Measurements from ENCODE around the gene GSTP1.
A peak's percentile ranks its signal among the peaks of the same experiment; 100 is the strongest.
"Not testable (repeated sequence)": the region's sequence is repeated elsewhere in the genome, so short reads cannot be mapped to it uniquely, and the experiment has no call there.

Gene GSTP1

GRCh38 chr11:67614730-67615714 lies 31.4 kb downstream of the GSTP1 start:
- DNase-seq (ENCODE audit: low spot score), result peak; percentile 47

DNA sequence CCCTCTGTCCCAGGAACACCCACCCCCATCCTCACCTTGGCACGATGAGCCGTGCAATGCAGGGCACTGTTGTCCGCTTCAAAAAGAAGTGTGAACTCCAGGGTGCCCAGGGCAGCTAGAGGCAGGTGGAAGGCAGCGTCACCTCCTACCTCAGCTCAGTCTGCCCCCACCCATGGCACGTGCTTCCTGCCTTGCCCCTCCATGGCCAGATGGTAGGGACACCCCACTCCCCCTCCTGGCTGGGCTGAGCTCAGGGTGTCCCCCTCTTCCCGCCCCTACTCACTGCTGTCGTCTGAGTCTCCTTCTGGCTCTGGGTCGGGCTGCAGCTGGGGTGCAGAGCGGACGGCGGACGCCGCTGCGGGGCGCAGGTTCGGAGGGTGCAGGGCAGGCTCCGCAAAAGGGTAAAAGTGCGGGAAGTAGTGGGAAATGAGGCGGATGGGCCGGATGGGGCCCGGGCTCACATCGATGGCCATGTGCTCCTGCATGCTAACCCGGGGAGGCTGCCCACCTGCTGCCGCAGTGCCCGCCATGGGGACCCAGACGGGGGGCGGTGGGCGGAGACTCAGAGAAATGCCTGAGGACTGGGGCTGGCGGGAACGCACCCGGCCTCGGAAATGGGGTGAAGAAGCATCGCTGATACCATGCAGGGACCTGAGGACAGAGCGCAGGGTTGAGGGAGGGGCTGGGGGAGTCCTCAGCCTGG lies 32.3 kb downstream of the GSTP1 start:
- peak; percentile 24 for DNase-seq (ENCODE audit: low spot score)

- DNase-seq (ENCODE audit: low spot score), result peak; percentile 0
Measured at GRCh38 chr11:67616431-67617242, 33.0 kb downstream of the GSTP1 start.

DNA sequence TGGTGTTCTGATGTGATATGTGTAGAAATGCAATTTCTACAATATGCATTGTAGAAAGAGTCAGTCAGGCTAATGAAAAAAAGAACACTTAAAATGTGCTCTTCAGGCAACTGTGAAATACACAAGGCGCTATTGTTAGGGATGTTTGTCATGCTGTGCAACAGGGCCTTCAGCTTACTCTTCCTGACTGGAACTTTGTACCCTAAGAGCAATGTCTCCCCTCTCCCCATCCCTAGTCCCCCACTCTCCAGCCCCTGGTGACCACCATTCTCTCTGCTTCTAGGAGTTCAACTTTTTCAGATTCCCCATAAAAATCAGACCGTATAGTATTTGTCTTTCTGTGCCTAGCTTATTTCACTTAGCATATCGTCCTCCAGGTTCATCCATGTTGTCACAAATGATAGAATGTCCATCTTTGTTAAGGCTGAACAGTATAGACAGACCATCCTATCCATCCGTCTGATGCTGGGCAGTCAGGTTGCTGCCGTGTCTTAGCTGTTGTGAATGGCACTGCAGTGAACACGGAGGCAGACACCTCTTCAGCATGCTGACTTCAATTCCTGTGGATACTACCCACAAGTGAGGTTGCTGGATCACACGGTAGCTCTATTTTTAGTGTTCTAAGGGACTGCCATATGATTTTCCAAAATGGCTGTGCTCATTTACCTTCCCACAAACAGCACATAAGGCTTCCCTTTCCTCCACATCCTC lies 33.8 kb downstream of the GSTP1 start:
- no peak for DNase-seq (ENCODE audit: low spot score)

- not testable (repeated sequence) for DNase-seq (ENCODE audit: low spot score)
Measured at GRCh38 chr11:67618901-67619659, 35.5 kb downstream of the GSTP1 start.

DNA sequence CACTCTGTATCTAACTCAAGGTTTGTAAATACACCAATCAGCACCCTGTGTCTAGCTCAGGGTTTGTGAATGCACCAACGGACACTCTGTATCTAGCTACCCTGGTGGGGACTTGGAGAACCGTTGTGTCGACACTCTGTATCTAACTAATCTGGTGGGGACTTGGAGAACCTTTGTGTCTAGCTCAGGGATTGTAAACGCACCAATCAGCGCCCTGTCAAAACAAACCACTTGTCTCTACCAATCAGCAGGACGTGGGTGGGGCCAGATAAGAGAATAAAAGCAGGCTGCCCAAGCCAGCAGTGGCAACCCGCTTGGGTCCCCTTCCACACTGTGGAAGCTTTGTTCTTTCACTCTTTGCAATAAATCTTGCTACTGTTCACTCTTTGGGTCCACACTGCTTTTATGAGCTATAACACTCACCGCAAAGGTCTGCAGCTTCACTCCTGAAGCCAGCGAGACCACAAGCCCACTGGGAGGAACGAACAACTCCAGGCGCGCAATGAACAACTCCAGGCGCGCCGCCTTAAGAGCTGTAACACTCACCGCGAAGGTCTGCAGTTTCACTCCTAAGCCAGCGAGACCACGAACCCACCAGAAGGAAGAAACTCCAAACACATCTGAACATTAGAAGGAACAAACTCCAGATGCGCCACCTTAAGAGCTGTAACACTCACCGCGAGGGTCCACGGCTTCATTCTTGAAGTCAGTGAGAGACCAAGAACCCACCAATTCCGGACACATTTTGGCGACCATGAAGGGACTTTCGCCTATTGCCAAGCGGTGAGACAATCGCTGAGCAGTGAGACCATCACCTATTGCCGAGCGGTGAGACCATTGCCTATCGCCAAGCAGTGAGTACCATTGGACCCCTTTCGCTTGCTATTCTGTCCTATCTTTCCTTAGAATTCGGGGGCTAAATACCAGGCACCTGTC lies 36.3 kb downstream of the GSTP1 start:
- DNase-seq (ENCODE audit: low spot score), result not testable (repeated sequence)

GRCh38 chr11:67620621-67621020 lies 37.0 kb downstream of the GSTP1 start:
- DNase-seq (ENCODE audit: low spot score), result not testable (repeated sequence)

GRCh38 chr11:67621928-67622327 lies 38.3 kb downstream of the GSTP1 start:
- DNase-seq (ENCODE audit: low spot score), result not testable (repeated sequence)

DNA sequence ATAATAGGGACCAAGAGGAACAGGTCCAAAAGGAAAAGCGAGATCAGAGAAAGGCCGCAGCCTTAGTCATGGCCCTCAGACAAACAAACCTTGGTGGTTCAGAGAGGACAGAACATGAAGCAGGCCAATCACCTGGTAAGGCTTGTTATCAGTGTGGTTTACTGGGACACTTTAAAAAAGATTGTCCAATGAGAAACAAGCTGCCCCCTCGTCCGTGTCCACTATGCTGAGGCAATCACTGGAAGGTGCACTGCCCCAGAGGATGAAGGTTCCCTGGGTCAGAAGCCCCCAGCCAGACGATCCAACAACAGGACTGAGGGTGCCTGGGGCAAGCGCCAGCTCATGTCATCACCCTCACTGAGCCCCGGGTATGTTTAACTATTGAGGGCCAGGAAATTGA lies 39.3 kb downstream of the GSTP1 start:
- DNase-seq (ENCODE audit: low spot score), result not testable (repeated sequence)

GRCh38 chr11:67623795-67624194 lies 40.2 kb downstream of the GSTP1 start:
- not testable (repeated sequence) for DNase-seq (ENCODE audit: low spot score)

- DNase-seq (ENCODE audit: low spot score), result not testable (repeated sequence)
Measured at GRCh38 chr11:67626131-67626833, 42.7 kb downstream of the GSTP1 start.

DNA sequence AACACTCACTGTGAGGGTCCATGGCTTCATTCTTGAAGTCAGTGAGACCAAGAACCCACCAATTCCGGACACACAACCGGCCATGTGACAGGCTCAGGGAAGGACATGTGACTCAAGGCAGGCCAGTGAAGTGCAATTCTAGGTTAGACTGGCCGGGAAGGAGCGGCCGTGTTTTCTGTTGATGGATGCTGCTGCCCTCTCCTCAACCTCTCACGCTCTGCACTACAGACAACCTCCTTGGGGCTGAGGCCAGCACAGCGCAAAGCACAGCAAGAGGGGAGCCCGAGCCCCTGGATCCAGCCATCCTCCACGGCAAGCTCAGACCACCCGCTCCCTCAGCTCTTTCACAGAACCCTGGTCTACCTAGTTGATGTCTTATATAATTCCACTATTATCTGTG lies 43.4 kb downstream of the GSTP1 start:
- no peak for DNase-seq (ENCODE audit: low spot score)

DNA sequence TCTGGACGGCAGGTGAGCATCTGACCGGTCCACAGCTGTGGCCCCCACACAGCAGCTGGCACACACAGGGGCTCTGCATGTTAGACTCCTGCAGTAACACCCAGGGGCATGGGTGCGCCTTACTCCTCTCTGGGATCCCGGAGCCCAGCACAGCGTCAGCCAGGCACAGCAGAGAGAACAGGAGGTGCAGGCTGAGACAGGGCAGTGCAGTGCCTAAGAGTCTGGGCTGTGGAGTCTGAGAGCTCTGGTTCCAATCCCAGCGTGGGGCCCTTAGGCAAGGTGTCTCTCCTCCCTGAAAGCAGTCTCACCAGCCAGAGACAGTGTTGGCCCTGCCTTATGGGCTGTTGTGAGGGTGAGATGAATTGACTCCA lies 43.8 kb downstream of the GSTP1 start:
- DNase-seq (ENCODE audit: low spot score), result no peak

GRCh38 chr11:67627812-67628624 lies 44.4 kb downstream of the GSTP1 start:
- DNase-seq (ENCODE audit: low spot score), result no peak

DNA sequence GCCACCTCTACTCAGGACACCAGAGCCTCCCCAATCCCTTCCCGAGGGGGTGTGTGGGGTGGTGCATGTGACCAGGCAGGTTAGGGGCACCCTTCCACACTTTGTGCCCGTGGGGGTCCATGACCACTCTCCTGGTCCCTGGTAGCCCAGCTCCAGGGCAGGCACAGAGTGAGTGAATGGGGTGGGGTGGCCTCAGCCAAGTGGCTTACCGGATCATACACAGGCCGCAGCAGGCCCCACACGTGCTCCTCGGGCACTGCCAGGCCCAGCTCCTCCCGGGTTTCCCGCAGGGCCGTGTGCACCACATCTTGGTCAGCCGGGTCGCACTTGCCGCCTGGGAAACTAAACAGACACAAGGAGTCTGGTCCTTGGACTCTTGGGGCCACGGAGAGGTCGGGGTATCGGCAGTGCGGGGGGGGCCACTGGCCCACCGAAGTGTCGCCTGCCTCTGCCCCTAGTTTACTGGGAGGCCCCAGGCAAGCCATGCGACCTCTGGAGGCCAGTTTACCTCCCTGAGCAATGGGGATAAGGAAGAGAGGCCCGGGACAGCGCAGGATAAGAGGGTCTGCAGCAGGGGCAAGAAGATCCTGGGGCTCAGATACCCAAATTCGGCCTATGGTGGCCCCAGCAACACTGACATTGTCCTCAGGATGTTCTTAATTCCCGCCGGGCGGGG lies 45.2 kb downstream of the GSTP1 start:
- DNase-seq (ENCODE audit: low spot score), result no peak

DNA sequence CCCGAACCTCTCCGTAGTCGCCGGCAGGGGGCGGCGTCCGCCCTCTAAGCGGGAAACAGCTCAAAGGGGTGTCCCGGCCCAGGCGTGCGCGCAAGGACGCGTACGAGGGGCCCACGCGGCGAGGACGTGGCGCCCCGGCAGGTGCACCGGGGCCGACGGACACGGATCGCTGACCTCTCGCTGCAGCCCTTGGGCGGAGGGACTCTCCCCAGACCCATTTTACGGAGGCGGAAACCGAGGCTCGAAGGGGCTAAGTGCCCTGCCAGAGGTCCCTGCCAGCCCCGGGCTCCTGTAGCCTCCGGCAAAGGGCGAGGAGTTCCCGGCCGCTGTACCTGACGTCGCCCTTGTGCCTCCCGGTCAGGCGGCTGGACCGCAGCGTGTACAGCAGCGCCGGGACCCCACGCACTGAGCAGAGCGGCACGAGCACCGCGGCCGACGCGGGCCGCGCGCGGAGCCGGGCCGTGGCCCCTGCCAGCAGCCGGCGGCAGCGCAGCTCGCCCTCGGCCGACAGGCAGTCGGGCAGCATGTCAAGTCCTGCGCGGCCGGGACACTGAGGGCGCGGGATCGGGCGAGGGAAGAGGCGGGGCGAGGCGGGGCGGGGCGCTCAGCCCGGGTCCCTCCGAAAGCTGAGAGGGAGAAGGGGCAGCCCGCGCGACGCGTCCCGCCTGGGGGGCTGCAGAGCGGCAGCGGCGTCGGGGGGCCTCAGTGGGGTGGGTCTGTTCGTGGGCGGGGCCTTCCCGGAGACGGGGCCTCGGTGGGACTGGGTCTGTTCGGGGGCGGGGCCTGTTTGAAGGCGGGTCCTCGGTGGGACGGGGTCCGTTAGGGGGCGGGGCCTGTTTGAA lies 46.0 kb downstream of the GSTP1 start, which contains the start of gene NUDT8:
NUDT8 (minus strand) TSS at position 552 of the 842 bp plus-strand sequence; CDS start at position 526, 26 bp downstream.
- peak; percentile 87 for DNase-seq (ENCODE audit: low spot score)
